Measurements from ENCODE around the gene HES3. TPM values are rescaled to one million over a fixed set of nuclear protein-coding genes. Genes with fewer than 3 reads are reported as not detected.
A peak's percentile ranks its signal among the peaks of the same experiment; 100 is the strongest.

The HES3 gene
- total RNA-seq, 1 experiment from 2014 or later: not detected

- H3K9me3 ChIP-seq (ENCODE audit: low read depth, low read length, poor library complexity, severe bottlenecking): no peaks in the 10 kb centered on the region
- TF ChIP-seq, protein P1, sequence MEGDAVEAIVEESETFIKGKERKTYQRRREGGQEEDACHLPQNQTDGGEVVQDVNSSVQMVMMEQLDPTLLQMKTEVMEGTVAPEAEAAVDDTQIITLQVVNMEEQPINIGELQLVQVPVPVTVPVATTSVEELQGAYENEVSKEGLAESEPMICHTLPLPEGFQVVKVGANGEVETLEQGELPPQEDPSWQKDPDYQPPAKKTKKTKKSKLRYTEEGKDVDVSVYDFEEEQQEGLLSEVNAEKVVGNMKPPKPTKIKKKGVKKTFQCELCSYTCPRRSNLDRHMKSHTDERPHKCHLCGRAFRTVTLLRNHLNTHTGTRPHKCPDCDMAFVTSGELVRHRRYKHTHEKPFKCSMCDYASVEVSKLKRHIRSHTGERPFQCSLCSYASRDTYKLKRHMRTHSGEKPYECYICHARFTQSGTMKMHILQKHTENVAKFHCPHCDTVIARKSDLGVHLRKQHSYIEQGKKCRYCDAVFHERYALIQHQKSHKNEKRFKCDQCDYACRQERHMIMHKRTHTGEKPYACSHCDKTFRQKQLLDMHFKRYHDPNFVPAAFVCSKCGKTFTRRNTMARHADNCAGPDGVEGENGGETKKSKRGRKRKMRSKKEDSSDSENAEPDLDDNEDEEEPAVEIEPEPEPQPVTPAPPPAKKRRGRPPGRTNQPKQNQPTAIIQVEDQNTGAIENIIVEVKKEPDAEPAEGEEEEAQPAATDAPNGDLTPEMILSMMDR (conservative IDR thresholded peaks at IDR 0.05; ENCODE audit: low read depth, low read length): no peak
- no peak for TF ChIP-seq EZH2 (IDR thresholded peaks at IDR 0.05; ENCODE audit: borderline replicate concordance, low read depth, low read length, poor library complexity, severe bottlenecking)
- no peak overlapping the region for H3K4me3 ChIP-seq (ENCODE audit: low read depth, low read length, poor library complexity, severe bottlenecking)
- ChIA-PET CTCF (interaction anchor here (0.6 to 0.7 kb wide), 2 partner anchors 103 to 155 kb away, joined by 3 to 4 read pairs; no protein-coding TSS in a partner anchor), POLR2A (ENCODE audit: low non-redundant PET) (no interaction called here)
- H3K27ac ChIP-seq (ENCODE audit: low read depth, low read length, poor library complexity, severe bottlenecking): no peak overlapping the region
- intact Hi-C loops (cut with micrococcal nuclease; ENCODE audit: unreplicated experiment): no loop called here
- no peaks in the 10 kb centered on the region for H3K36me3 ChIP-seq (ENCODE audit: insufficient read depth, low read length, poor library complexity, severe bottlenecking)
- BruUV-seq (replicated peaks): no TSS peak
- peaks cover 10% of the 10 kb centered on the region for H3K4me1 ChIP-seq (ENCODE audit: insufficient read depth, low read length, poor library complexity, severe bottlenecking)
- peaks cover 34% of the 10 kb centered on the region for H3K27me3 ChIP-seq (replicated peaks; ENCODE audit: insufficient read depth, low read depth, low read length, poor library complexity)
- no peak for DNase-seq (ENCODE audit: low spot score)
These were observed 4.7 kb upstream of the HES3 start for GRCh38 chr1:6239213-6239752.

GRCh38 chr1:6239950-6240768, 3.8 kb upstream of the HES3 start:
- H3K36me3 ChIP-seq (ENCODE audit: insufficient read depth, low read length, poor library complexity, severe bottlenecking): no peaks in the 10 kb centered on the region
- BruUV-seq (replicated peaks): no TSS peak
- ChIA-PET CTCF (interaction anchor here (0.7 kb wide), 1 partner anchor 102 kb away, joined by 3 read pairs; no protein-coding TSS in a partner anchor), POLR2A (ENCODE audit: low non-redundant PET) (no interaction called here)
- H3K27ac ChIP-seq (ENCODE audit: low read depth, low read length, poor library complexity, severe bottlenecking): no peak overlapping the region
- intact Hi-C loops (cut with micrococcal nuclease; ENCODE audit: unreplicated experiment): no loop called here
- H3K27me3 ChIP-seq (replicated peaks; ENCODE audit: insufficient read depth, low read depth, low read length, poor library complexity): peaks cover 42% of the 10 kb centered on the region
- H3K9me3 ChIP-seq (ENCODE audit: low read depth, low read length, poor library complexity, severe bottlenecking): no peaks in the 10 kb centered on the region
- H3K4me1 ChIP-seq (ENCODE audit: insufficient read depth, low read length, poor library complexity, severe bottlenecking): peaks cover 10% of the 10 kb centered on the region
- TF ChIP-seq EZH2 (IDR thresholded peaks at IDR 0.05; ENCODE audit: borderline replicate concordance, low read depth, low read length, poor library complexity, severe bottlenecking): no peak
- TF ChIP-seq, protein P1 (conservative IDR thresholded peaks at IDR 0.05; ENCODE audit: low read depth, low read length): no peak
- DNase-seq (ENCODE audit: low spot score): peak; percentile 73
- H3K4me3 ChIP-seq (ENCODE audit: low read depth, low read length, poor library complexity, severe bottlenecking): no peak overlapping the region

- Histone ChIP-seq H3K27ac (ENCODE audit: low read depth, low read length, poor library complexity, severe bottlenecking) (no peak overlapping the region), H3K4me1 (ENCODE audit: insufficient read depth, low read length, poor library complexity, severe bottlenecking) (peaks cover 22% of the 10 kb centered on the region), H3K27me3 (replicated peaks; ENCODE audit: insufficient read depth, low read depth, low read length, poor library complexity) (peaks cover 45% of the 10 kb centered on the region), H3K4me3 (ENCODE audit: low read depth, low read length, poor library complexity, severe bottlenecking) (no peak overlapping the region), H3K9me3 (ENCODE audit: low read depth, low read length, poor library complexity, severe bottlenecking) (no peaks in the 10 kb centered on the region), H3K36me3 (ENCODE audit: insufficient read depth, low read length, poor library complexity, severe bottlenecking) (no peaks in the 10 kb centered on the region)
- intact Hi-C loops (cut with micrococcal nuclease; ENCODE audit: unreplicated experiment): no loop called here
- ChIA-PET POLR2A (ENCODE audit: low non-redundant PET) (no interaction called here), CTCF (no interaction called here)
- TF ChIP-seq EZH2 (IDR thresholded peaks at IDR 0.05; ENCODE audit: borderline replicate concordance, low read depth, low read length, poor library complexity, severe bottlenecking): no peak
- TF ChIP-seq, protein P1 (conservative IDR thresholded peaks at IDR 0.05; ENCODE audit: low read depth, low read length): no peak
- no peak for DNase-seq (ENCODE audit: low spot score)
- no TSS peak for BruUV-seq (replicated peaks)
These were observed 2.7 kb upstream of the HES3 start for GRCh38 chr1:6241107-6241886.
